HUES64 (cell line): ENCODE measurements around the gene RMND5A.

ENCODE experiments used
- H3K27ac ChIP-seq: 2 replicates; pipeline ENCODE4 v1.7.0; 2013; ENCODE audit warnings: low read depth, low read length, inconsistent platforms
- H3K27me3 ChIP-seq: 2 replicates; pipeline ENCODE4 v1.6.1; 2013; ENCODE audit warnings: mild to moderate bottlenecking, low read length; ENCODE audit not compliant: insufficient read depth
- H3K36me3 ChIP-seq: 2 replicates; pipeline ENCODE4 v1.6.1; 2013; ENCODE audit warnings: mild to moderate bottlenecking, low read length; ENCODE audit not compliant: insufficient read depth
- H3K4me1 ChIP-seq: 2 replicates; pipeline ENCODE4 v1.6.1; 2013; ENCODE audit warnings: mild to moderate bottlenecking, low read length, moderate library complexity; ENCODE audit not compliant: insufficient read depth
- H3K4me3 ChIP-seq: 2 replicates; pipeline ENCODE4 v1.5.1; 2013; ENCODE audit warnings: mild to moderate bottlenecking, low read length, moderate library complexity
- H3K9ac ChIP-seq: 2 replicates; pipeline ENCODE4 v1.6.1; 2013; ENCODE audit warnings: mild to moderate bottlenecking, low read depth, low read length
- H3K9me3 ChIP-seq: 2 replicates; pipeline ENCODE4 v1.6.1; 2013; ENCODE audit warnings: low read depth, low read length; ENCODE audit not compliant: insufficient read depth
- WGBS: fragments of 150-250, 120-280 bp; methylation state at CpG from one replicate; pipeline ENCODE4 v1.1.7; 2013; ENCODE audit warnings: missing lambda C conversion rate; 5-methylcytosine and 5-hydroxymethylcytosine counted together

The RMND5A gene

DNA sequence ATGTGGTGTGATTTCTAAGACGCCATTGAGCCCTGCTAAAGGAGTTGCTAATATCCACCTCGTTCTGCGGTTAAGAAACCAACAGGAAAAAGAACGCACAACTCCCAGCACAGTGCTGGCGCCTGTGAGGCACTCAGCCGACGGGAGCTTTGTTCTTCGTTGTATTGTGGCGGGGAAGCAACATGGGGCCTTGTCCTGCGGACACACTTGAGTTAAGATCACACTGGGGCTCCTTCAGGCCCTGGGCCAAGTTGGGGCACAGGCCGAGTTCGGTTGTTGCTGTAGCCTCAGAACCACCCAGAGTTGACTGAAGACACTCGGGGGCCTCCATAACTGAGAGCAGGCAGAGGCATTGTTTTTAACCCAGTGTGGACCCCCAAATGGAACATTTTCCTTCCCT is 101.2 kb downstream of the RMND5A start:
- Histone ChIP-seq H3K27ac (no peak overlapping the region), H3K27me3 (no peaks in the 10 kb centered on the region), H3K4me1 (no peaks in the 10 kb centered on the region), H3K4me3 (no peak overlapping the region), H3K9me3 (peaks cover 7% of the 10 kb centered on the region), H3K36me3 (no peaks in the 10 kb centered on the region), H3K9ac (no peak overlapping the region)
- 93% methylated on average over 13 of the region's 13 CpGs for WGBS

DNA sequence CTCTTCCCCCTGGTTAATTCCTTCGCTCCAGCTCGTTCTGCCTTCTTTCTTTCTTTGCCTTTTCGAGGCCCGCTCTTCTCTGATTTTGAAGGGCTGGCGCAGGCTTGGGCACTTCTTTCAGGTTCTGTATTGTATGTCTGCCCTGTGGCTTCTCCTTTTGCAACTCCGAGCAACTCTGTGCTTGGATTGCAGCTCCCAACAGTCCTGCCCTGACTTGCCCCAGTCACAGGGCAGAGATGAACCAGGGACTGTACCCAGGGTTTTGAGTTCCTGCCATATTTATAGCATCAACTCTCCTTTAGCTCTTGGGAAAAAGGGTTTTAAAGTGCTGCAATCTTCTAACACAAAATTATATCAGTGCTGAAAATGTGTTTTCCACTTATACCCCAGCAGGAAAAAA is 101.8 kb downstream of the RMND5A start:
- 92% methylated on average over 6 of the region's 6 CpGs for WGBS
- no peak overlapping the region for H3K9ac ChIP-seq
- no peaks in the 10 kb centered on the region for H3K36me3 ChIP-seq
- H3K27me3 ChIP-seq, result no peaks in the 10 kb centered on the region
- H3K4me1 ChIP-seq, result no peaks in the 10 kb centered on the region
- H3K4me3 ChIP-seq, result no peak overlapping the region
- H3K27ac ChIP-seq, result no peak overlapping the region
- peaks cover 7% of the 10 kb centered on the region for H3K9me3 ChIP-seq

DNA sequence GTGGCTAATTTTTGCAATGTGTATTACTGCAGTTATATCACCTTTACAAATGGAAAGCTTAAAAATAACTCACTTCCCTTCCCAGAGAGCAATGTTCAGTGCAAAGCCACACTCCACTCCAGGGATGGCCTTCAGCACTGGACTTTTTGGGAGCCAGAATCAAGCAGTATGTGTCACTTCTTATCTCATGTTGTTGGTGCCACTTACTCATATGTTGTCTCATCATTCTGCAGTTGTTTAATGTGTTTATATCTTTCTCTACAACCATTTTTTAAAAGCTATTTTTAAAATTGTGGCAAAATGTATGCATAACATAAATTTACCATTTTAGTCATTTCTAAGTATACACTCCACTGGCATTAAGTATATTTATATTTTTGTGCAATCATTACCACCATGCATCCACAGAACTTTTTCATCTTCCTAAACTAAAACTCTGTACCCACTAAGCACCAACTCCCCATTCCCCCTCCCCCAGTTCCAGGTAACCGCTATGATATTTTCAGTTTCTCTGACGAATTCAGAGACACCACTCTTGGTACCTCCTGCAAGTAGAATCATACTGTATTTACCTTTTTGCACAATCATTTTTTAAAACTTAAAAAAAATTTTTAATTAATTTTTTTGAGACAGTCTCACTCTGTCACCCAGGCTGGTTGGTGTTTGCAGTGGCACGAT is 102.7 kb downstream of the RMND5A start:
- Histone ChIP-seq H3K27me3 (no peaks in the 10 kb centered on the region), H3K36me3 (no peaks in the 10 kb centered on the region), H3K9ac (no peak overlapping the region), H3K4me3 (no peak overlapping the region), H3K27ac (no peak overlapping the region), H3K4me1 (peaks cover 2% of the 10 kb centered on the region; the same call in 1 of the 2 replicates), H3K9me3 (peaks cover 7% of the 10 kb centered on the region)
- 63% methylated on average over 3 of the region's 3 CpGs for WGBS

DNA sequence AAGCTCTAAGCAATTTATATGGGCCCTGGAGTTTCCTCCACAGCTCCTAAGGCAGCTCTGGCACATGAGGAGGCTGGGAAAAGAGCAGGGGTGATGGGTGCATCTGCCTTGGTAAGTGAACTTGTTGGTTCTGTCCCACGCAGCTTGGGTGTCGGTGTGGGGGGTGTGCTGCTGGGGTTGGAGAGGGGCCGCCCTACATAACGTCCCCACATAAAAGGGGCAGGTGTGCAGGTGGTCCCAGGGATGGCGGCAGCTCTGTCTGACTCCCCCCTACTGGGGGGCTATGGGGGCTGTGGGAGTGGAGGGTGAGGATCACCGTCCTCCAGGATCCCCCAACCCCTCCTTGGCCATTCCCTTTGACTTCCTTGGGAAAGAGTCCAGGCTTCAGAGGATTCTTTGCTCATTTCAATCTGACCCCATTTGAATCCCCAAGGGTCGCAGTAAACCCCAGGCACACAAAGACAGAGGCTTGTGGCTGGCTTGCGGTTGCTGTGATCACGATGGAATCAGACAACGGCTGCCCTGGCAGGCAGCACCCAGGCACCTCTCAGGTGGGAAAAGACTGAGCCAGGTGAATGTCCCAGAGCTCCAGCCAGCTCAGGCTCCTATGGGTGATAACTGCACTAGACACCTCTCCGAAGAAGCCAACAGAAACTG is 105.1 kb downstream of the RMND5A start:
- Histone ChIP-seq H3K4me3 (no peak overlapping the region), H3K4me1 (peaks cover 4% of the 10 kb centered on the region; the same call in 1 of the 2 replicates), H3K9me3 (peaks cover 7% of the 10 kb centered on the region), H3K9ac (no peak overlapping the region), H3K27me3 (no peaks in the 10 kb centered on the region), H3K27ac (no peak overlapping the region), H3K36me3 (no peaks in the 10 kb centered on the region)
- 93% methylated on average over 10 of the region's 11 CpGs for WGBS

DNA sequence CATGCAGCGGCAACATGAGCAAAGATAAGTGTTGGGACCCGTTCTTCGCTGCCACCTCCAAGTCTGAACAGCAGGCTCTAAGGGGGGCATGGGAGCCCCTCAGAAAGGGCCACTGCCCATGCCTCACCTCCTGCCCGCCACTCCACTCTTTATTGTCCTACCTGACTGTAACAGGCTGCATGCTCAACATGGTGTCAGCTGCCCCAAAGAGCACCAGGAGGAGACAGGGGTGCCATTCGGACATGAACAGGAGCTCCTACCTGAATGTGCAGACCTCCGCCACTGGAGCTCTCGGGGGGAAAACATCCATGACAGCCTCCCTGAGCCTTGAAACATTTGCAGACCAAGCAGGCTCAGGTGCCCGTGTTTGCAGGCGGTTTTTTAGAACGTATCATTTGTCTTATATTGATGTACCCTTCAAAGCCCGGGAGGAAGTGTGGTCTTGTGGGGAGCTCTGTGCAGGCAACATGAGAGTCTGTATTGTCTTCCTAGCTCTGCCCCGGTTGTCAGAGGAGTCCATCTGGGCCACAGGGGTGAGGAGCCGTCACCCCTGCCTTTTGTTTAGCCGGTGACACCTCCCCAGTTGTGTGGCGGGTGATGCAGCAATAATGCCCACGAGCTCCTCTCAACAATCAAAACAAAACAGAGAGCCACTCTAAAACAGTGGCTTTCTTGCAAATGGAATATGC is 105.7 kb downstream of the RMND5A start:
- Histone ChIP-seq H3K27ac (no peak overlapping the region), H3K36me3 (no peaks in the 10 kb centered on the region), H3K4me3 (no peak overlapping the region), H3K9ac (no peak overlapping the region), H3K9me3 (peaks cover 7% of the 10 kb centered on the region), H3K4me1 (peaks cover 4% of the 10 kb centered on the region; the same call in 1 of the 2 replicates), H3K27me3 (no peaks in the 10 kb centered on the region)
- WGBS, result 91% methylated on average over 16 of the region's 16 CpGs

DNA sequence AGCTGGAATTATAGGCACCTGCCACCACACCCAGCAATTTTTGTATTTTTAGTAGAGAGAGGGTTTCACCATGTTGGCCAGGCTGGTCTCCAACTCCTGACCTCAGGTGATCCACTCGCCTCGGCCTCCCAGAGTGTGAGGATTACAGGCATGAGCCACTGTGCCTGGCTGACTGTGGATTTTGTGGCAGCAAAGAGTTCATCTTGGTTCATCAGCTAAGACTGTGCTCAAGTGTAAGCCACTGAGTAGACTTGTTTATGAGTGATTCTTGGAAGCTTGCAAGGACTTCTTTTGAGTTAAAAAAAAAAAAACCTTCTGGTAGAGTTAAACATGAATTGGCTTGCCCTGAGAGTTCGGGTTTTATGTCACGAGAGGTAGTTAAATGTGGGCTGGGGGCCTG is 106.9 kb downstream of the RMND5A start:
- H3K36me3 ChIP-seq, result no peaks in the 10 kb centered on the region
- H3K9me3 ChIP-seq, result peaks cover 7% of the 10 kb centered on the region
- H3K27me3 ChIP-seq, result no peaks in the 10 kb centered on the region
- H3K27ac ChIP-seq, result no peak overlapping the region
- 92% methylated on average over 4 of the region's 4 CpGs for WGBS
- no peak overlapping the region for H3K9ac ChIP-seq
- H3K4me3 ChIP-seq, result no peak overlapping the region
- H3K4me1 ChIP-seq, result peaks cover 7% of the 10 kb centered on the region; the same call in 1 of the 2 replicates
